ENCODE measurements around the gene PRR18. TPM values are rescaled to one million over a fixed set of nuclear protein-coding genes. Genes with fewer than 3 reads are reported as not detected.

The PRR18 gene
- total and polyA plus RNA-seq, 2 of the 13 experiments (the other 11 are each of a cell fraction or from before 2014, with no cell fraction given): 0.04 TPM

- 38% methylated on average over 11 of the region's 11 CpGs for WGBS (ENCODE audit: low lambda C conversion rate)
- H3K27me3 ChIP-seq (ENCODE audit: control insufficient read depth in 1 of 2, insufficient read depth in 2 of 2, low read length in 2 of 2): peaks cover 1 to 7% of the 10 kb centered on the region in 2 experiments; a peak in 4 of 5 replicates
- in situ Hi-C loops (cut with HindIII; ENCODE audit: extremely low pct_ligation_motif_present, low pct_unique_long_range_greater_than_20kb): no loop called here
- intact Hi-C loops (cut with micrococcal nuclease; ENCODE audit: unreplicated experiment): no loop called here
- ChIA-PET POLR2A (no interaction called here), CTCF (ENCODE audit: low intra/inter-chr PET ratio, low total read pairs) (interaction anchor here (0.7 to 2.9 kb wide), 2 partner anchors 81 to 85 kb away, joined by 3 to 35 read pairs; no protein-coding TSS in a partner anchor)
- no peaks in the 10 kb centered on the region for H3K9me3 ChIP-seq (ENCODE audit: low read length)
- H3K4me3 ChIP-seq (replicated peaks in 1 of 3; ENCODE audit: insufficient read depth in 1 of 3, low read depth in 2 of 3, low read length in 3 of 3): no peak overlapping the region
- H3K4me2 ChIP-seq (ENCODE audit: low read depth, low read length): 0 out of 2 replicates have a peak overlapping the region, but pooled peaks have one; percentile 24
- no peaks in the 10 kb centered on the region for H4K20me1 ChIP-seq (ENCODE audit: insufficient read depth, low read length)
- H3K36me3 ChIP-seq (replicated peaks in 1 of 2; ENCODE audit: control insufficient read depth in 1 of 2, insufficient read depth in 2 of 2, low read length in 2 of 2): peaks cover 1 to 4% of the 10 kb centered on the region in 2 experiments; a peak in 2 of 5 replicates
- no peaks in the 10 kb centered on the region for H3K79me2 ChIP-seq (ENCODE audit: insufficient read depth, low read length)
- H2AFZ ChIP-seq (ENCODE audit: low read length): no peak overlapping the region
- 0 out of 2 replicates have a peak, but pooled peaks cover 9% of the 10 kb centered on the region for H3K4me1 ChIP-seq (ENCODE audit: insufficient read depth, low read length)
- FAIRE-seq (no peak), ATAC-seq (no peak), DNase-seq (ENCODE audit: low spot score) (no peak)
- H3K9ac ChIP-seq (ENCODE audit: insufficient read depth, low read depth, low read length): no peak overlapping the region
- TF ChIP-seq ZNF337 (CRISPR knock-in tag; IDR thresholded peaks at IDR 0.05; ENCODE audit: borderline replicate concordance, low read depth): no peak
- no peak for TF ChIP-seq ADNP (CRISPR knock-in tag; IDR thresholded peaks at IDR 0.05)
- peak; percentile 77 for TF ChIP-seq SRF (IDR thresholded peaks at IDR 0.05; ENCODE audit: low read depth, low read length)
- TF ChIP-seq, protein P1, sequence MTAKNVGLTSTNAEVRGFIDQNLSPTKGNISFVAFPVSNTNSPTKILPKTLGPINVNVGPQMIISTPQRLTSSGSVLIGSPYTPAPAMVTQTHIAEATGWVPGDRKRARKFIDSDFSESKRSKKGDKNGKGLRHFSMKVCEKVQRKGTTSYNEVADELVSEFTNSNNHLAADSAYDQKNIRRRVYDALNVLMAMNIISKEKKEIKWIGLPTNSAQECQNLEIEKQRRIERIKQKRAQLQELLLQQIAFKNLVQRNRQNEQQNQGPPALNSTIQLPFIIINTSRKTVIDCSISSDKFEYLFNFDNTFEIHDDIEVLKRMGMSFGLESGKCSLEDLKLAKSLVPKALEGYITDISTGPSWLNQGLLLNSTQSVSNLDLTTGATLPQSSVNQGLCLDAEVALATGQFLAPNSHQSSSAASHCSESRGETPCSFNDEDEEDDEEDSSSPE (CRISPR knock-in tag; IDR thresholded peaks at IDR 0.05): no peak
- no peak for TF ChIP-seq YY1 (IDR thresholded peaks at IDR 0.05; ENCODE audit: insufficient read depth, insufficient replicate concordance, low read depth, low read length)
- H3K27ac ChIP-seq (ENCODE audit: extremely low read length, insufficient read depth, low read length): no peak overlapping the region
- no TSS peak for BruUV-seq (replicated peaks)
Measured at GRCh38 chr6:166315436-166315835, 7.2 kb upstream of the PRR18 start.

DNA sequence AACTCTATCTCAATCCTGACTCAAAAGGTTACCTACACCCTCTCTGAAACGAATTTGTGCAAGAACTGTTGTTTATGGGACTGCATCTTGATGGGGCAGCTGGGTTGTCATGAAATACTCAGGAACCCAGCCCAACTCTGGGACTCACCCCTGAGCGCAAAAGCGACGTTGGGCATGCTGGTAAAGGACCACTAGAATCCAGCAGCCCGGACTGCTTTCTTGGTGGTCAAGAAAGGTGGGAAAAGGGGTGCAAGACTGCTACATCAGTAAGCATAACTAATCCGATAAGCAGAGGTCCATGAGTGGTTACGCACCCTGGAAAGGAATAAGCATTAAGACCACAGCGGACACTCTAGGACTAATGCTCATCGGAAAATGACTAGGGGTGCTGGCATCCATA is 6.3 kb upstream of the PRR18 start:
- POLR2A ChIA-PET: no interaction called here
- CTCF ChIA-PET (ENCODE audit: low intra/inter-chr PET ratio, low total read pairs): interaction anchor here (0.7 to 2.9 kb wide), 3 partner anchors 68 to 86 kb away, joined by 3 to 35 read pairs (median 11); partner anchors contain the start of gene MPC1
- H4K20me1 ChIP-seq (ENCODE audit: insufficient read depth, low read length): no peaks in the 10 kb centered on the region
- BruUV-seq (replicated peaks): no TSS peak
- ATAC-seq (no peak), DNase-seq (ENCODE audit: low spot score) (no peak), FAIRE-seq (no peak)
- no peak for TF ChIP-seq SALL2 (CRISPR knock-in tag; IDR thresholded peaks at IDR 0.05)
- TF ChIP-seq CBX2 (IDR thresholded peaks at IDR 0.05; ENCODE audit: low read depth, low read length): no peak
- no peak for TF ChIP-seq CBX2 (CRISPR knock-in tag; IDR thresholded peaks at IDR 0.05; ENCODE audit: low read depth)
- TF ChIP-seq, protein P2, sequence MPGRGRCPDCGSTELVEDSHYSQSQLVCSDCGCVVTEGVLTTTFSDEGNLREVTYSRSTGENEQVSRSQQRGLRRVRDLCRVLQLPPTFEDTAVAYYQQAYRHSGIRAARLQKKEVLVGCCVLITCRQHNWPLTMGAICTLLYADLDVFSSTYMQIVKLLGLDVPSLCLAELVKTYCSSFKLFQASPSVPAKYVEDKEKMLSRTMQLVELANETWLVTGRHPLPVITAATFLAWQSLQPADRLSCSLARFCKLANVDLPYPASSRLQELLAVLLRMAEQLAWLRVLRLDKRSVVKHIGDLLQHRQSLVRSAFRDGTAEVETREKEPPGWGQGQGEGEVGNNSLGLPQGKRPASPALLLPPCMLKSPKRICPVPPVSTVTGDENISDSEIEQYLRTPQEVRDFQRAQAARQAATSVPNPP (CRISPR knock-in tag; IDR thresholded peaks at IDR 0.05): no peak
- TF ChIP-seq ZNF777 (CRISPR knock-in tag; IDR thresholded peaks at IDR 0.05): no peak
- no peak for TF ChIP-seq MED1 (CRISPR knock-in tag; IDR thresholded peaks at IDR 0.05)
- TF ChIP-seq RBAK (CRISPR knock-in tag; IDR thresholded peaks at IDR 0.05): no peak
- no peak for TF ChIP-seq PHF5A (CRISPR knock-in tag; IDR thresholded peaks at IDR 0.05; ENCODE audit: low read depth, unreplicated experiment)
- no peak overlapping the region for H3K4me2 ChIP-seq (ENCODE audit: low read depth, low read length)
- H3K27me3 ChIP-seq (ENCODE audit: control insufficient read depth in 1 of 2, insufficient read depth in 2 of 2, low read length in 2 of 2): peaks cover 4 to 16% of the 10 kb centered on the region in 2 experiments; a peak in 4 of 5 replicates
- intact Hi-C loops (cut with micrococcal nuclease; ENCODE audit: unreplicated experiment): no loop called here
- H3K79me2 ChIP-seq (ENCODE audit: insufficient read depth, low read length): no peaks in the 10 kb centered on the region
- no peak overlapping the region for H3K4me3 ChIP-seq (replicated peaks in 1 of 3; ENCODE audit: insufficient read depth in 1 of 3, low read depth in 2 of 3, low read length in 3 of 3)
- WGBS (ENCODE audit: low lambda C conversion rate): 64% methylated on average over 9 of the region's 9 CpGs
- H3K4me1 ChIP-seq (ENCODE audit: insufficient read depth, low read length): peaks cover 10% of the 10 kb centered on the region
- H3K9me3 ChIP-seq (ENCODE audit: low read length): no peaks in the 10 kb centered on the region
- in situ Hi-C loops (cut with HindIII; ENCODE audit: extremely low pct_ligation_motif_present, low pct_unique_long_range_greater_than_20kb): no loop called here
- no peaks in the 10 kb centered on the region for H3K36me3 ChIP-seq (replicated peaks in 1 of 2; ENCODE audit: control insufficient read depth in 1 of 2, insufficient read depth in 2 of 2, low read length in 2 of 2)
- no peak overlapping the region for H3K9ac ChIP-seq (ENCODE audit: insufficient read depth, low read depth, low read length)
- H3K27ac ChIP-seq (ENCODE audit: extremely low read length, insufficient read depth, low read length): no peak overlapping the region
- H2AFZ ChIP-seq (ENCODE audit: low read length): no peak overlapping the region

Data from HepG2 (cell line).